Heart left ventricle (tissue), 16 donors: ENCODE data around the gene DNAAF5. TPM values are rescaled to one million over a fixed set of nuclear protein-coding genes. Genes with fewer than 3 reads are reported as not detected.
A peak's percentile ranks its signal among the peaks of the same experiment; 100 is the strongest.

Experiments
- ATAC-seq, 4 donors: fragments of 200-7000 bp; cut with Tn5 transposase; one replicate each; pipeline ENCODE4 v1.9.1; 2020 to 2022; ENCODE audit warnings: moderate library complexity in 4 of 4, mild to moderate bottlenecking in 3 of 4, moderate number of reproducible peaks in 1 of 4
- DNase-seq, 5 donors: peaks; one replicate each; pipeline ENCODE4 v3.0.0-alpha.2; 2020
- H3K27ac ChIP-seq, 12 donors: fragments of 200-600 bp; sonication (generic) in 4 of 12; one replicate each; pipeline versions ENCODE4 v1.5.0 to v1.8.0; 2016 to 2022; ENCODE audit warnings: mild to moderate bottlenecking in 2 of 12
- H3K27me3 ChIP-seq, 9 donors: fragments of 200-600 bp; sonication (generic) in 2 of 9; one replicate each; pipeline versions ENCODE4 v1.5.1 to v1.8.0; 2016 to 2022; ENCODE audit warnings: mild to moderate bottlenecking in 3 of 9
- H3K36me3 ChIP-seq, 9 donors: fragments of 200-600 bp; sonication (generic) in 2 of 9; one replicate each; pipeline versions ENCODE4 v1.5.0 to v1.8.0; 2018 to 2022; ENCODE audit warnings: mild to moderate bottlenecking in 2 of 9
- H3K4me1 ChIP-seq, 12 donors: fragments of 200-600 bp; sonication (generic) in 4 of 12; one replicate each; pipeline versions ENCODE4 v1.5.0 to v1.8.0; 2016 to 2022; ENCODE audit warnings: mild to moderate bottlenecking in 3 of 12
- H3K4me3 ChIP-seq, 12 donors: fragments of 200-600 bp; sonication (generic) in 4 of 12; one replicate each; pipeline versions ENCODE4 v1.5.0 to v1.8.0; 2017 to 2022; ENCODE audit warnings: mild to moderate bottlenecking in 9 of 12, moderate library complexity in 4 of 12
- H3K9me3 ChIP-seq, 12 donors: fragments of 200-600 bp; sonication (generic) in 4 of 12; one replicate each; pipeline versions ENCODE4 v1.5.0 to v1.8.0; 2016 to 2022; ENCODE audit warnings: mild to moderate bottlenecking in 1 of 12
- POLR2A ChIP-seq, 2 donors: fragments of 450-650 bp; IDR thresholded peaks; one replicate each; pipeline ENCODE4 v1.6.1; 2017; ENCODE audit warnings: antibody characterized with exemption in 2 of 2, mild to moderate bottlenecking in 2 of 2, moderate library complexity in 2 of 2
- WGBS, 4 donors: extraction: QIAGEN DNeasy Blood & Tissue Kit in 2 of 4; methylation state at CpG; one replicate each; pipeline versions ENCODE4 v1.1.5 to v1.1.7; 2013 to 2018; 5-methylcytosine and 5-hydroxymethylcytosine counted together
- intact Hi-C, 10 donors: fragments of 100-400 bp; cut with DNase I; formaldehyde crosslinking; loops; one replicate each; pipeline versions ENCODE4 v1.11.1 to v1.14.2; 2022
- polyA plus RNA-seq, 2 donors: library from polyadenylated mRNA; stranded (reverse); fragments of 200-250 nt; gene quantifications; one replicate each; pipeline ENCODE4 v1.2.3, GENCODE V29; 2013
- total RNA-seq, 9 donors: library from RNA; depleted of rRNA in 2 of 9; stranded (reverse); fragments of >200 nt in 2 of 9; fragmentation: NEBNext Ultra II Directional in 3 of 9; extraction: Animal tissue kit (Norgen Biotek cat#: 25700) in 3 of 9; gene quantifications; one replicate each; pipeline versions ENCODE4 v1.1.0 to v1.2.4, GENCODE V29; 2016 to 2023
- TF ChIP-seq, protein P1 (sequence below), 12 donors: fragments of 200-600 bp; sonication (generic) in 4 of 12; IDR thresholded peaks; one replicate each; pipeline versions ENCODE4 v1.5.0 to v1.8.0; 2018 to 2022; ENCODE audit warnings: antibody characterized with exemption in 12 of 12, mild to moderate bottlenecking in 5 of 12
- donor health status: ischemic (EF 13 %, LVEDD 7.1; RV severe dilation, severe dysfunction).
- donor health status: healthy with polysubstance abuse.
- donor health status: DM: no; HTN: yes; CAD: no.
- donor health status: DM: no; HTN: no; CAD: no.
- donor health status: ischemic (EF 25% LVEDD 6.9; RV normal size, moderate dysfunction).
- donor health status: ischemic (EF 25% LVEDD 5.7; RV mildly dilated, moderate dysfunction).
- donor health status: healthy.
- donor health status: DM: yes; HTN: yes; CAD: no.
- donor health status: ischemic (EF 35%, LVEDD 5.7; RV mildly dilated, moderate dysfunction).
- donor health status: nonischemic (EF 11% LVEDD 7.7; RV severe dilation, severe dysfunction).
- donor health status: DM: yes; HTN: yes; CAD: no.
- donor health status: PGD.
- donor health status: ischemic (EF 29% LVEDD 5.4; RV normal size, mild dysfunction).
- donor health status: nonischemic (EF 23%, LVEDD 6.1; RV moderate dilation, normal function).

The DNAAF5 gene
- total and polyA plus RNA-seq, 11 donors, result 7.2 to 45.8 (median 23.5) TPM

GRCh38 chr7:759569-759968 lies 33.1 kb downstream of the DNAAF5 start:
- no peak for DNase-seq
- intact Hi-C loops, result no loop called here
- TF ChIP-seq POLR2A (IDR thresholded peaks at IDR 0.05), result no peak
- TF ChIP-seq, protein P1, sequence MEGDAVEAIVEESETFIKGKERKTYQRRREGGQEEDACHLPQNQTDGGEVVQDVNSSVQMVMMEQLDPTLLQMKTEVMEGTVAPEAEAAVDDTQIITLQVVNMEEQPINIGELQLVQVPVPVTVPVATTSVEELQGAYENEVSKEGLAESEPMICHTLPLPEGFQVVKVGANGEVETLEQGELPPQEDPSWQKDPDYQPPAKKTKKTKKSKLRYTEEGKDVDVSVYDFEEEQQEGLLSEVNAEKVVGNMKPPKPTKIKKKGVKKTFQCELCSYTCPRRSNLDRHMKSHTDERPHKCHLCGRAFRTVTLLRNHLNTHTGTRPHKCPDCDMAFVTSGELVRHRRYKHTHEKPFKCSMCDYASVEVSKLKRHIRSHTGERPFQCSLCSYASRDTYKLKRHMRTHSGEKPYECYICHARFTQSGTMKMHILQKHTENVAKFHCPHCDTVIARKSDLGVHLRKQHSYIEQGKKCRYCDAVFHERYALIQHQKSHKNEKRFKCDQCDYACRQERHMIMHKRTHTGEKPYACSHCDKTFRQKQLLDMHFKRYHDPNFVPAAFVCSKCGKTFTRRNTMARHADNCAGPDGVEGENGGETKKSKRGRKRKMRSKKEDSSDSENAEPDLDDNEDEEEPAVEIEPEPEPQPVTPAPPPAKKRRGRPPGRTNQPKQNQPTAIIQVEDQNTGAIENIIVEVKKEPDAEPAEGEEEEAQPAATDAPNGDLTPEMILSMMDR (IDR thresholded peaks at IDR 0.05), result no peak
- 87 to 93% (median 90%) methylated on average over 8 of the region's 8 CpGs for WGBS, 4 donors
- ATAC-seq, result no peak
- H3K27ac ChIP-seq, result no peak overlapping the region
- H3K4me1 ChIP-seq, result no peaks in the 10 kb centered on the region
- no peaks in the 10 kb centered on the region for H3K27me3 ChIP-seq
- peaks cover 6 to 90% (median 82%) of the 10 kb centered on the region in 9 donors for H3K36me3 ChIP-seq
- H3K4me3 ChIP-seq, result no peak overlapping the region
- no peaks in the 10 kb centered on the region for H3K9me3 ChIP-seq

- Histone ChIP-seq H3K36me3 (peaks cover 6 to 90% (median 82%) of the 10 kb centered on the region in 9 donors), H3K27ac (no peak overlapping the region), H3K9me3 (no peaks in the 10 kb centered on the region), H3K4me3 (no peak overlapping the region), H3K27me3 (no peaks in the 10 kb centered on the region), H3K4me1 (no peaks in the 10 kb centered on the region)
- TF ChIP-seq POLR2A (IDR thresholded peaks at IDR 0.05), result no peak
- TF ChIP-seq, protein P1 (IDR thresholded peaks at IDR 0.05), result no peak
- whole genome bisulfite sequencing, 4 donors, result 82 to 96% (median 90%) methylated on average over 16 of the region's 16 CpGs
- ATAC-seq (no peak), DNase-seq (peak in 1 of 5 donors; percentile 37)
- intact Hi-C loops, result no loop called here
These were observed 33.5 kb downstream of the DNAAF5 start for GRCh38 chr7:760006-760405.

- Histone ChIP-seq H3K27me3 (no peaks in the 10 kb centered on the region), H3K27ac (no peak overlapping the region), H3K36me3 (peaks cover 6 to 94% (median 85%) of the 10 kb centered on the region in 9 donors), H3K4me1 (no peaks in the 10 kb centered on the region), H3K4me3 (no peak overlapping the region), H3K9me3 (no peaks in the 10 kb centered on the region)
- ATAC-seq, result no peak
- DNase-seq, result peak in 1 of 5 donors; percentile 30
- WGBS, 4 donors, result 96 to 99% (median 97%) methylated on average over 12 of the region's 12 CpGs
- intact Hi-C loops, result no loop called here
- TF ChIP-seq POLR2A (IDR thresholded peaks at IDR 0.05), result no peak
These were observed 34.6 kb downstream of the DNAAF5 start for GRCh38 chr7:761101-761500.

GRCh38 chr7:761631-762030 lies 35.1 kb downstream of the DNAAF5 start:
- Histone ChIP-seq H3K27me3 (no peaks in the 10 kb centered on the region), H3K9me3 (no peaks in the 10 kb centered on the region), H3K4me3 (no peak overlapping the region), H3K36me3 (peaks cover 6 to 97% (median 82%) of the 10 kb centered on the region in 9 donors), H3K4me1 (no peaks in the 10 kb centered on the region), H3K27ac (no peak overlapping the region)
- intact Hi-C loops, result no loop called here
- no peak for ATAC-seq
- TF ChIP-seq, protein P1 (IDR thresholded peaks at IDR 0.05), result no peak
- DNase-seq, result no peak
- WGBS, 4 donors, result 92 to 96% (median 95%) methylated on average over 8 to 11 of the region's 11 CpGs

- no peaks in the 10 kb centered on the region for H3K9me3 ChIP-seq
- no peaks in the 10 kb centered on the region for H3K4me1 ChIP-seq
- TF ChIP-seq, protein P1 (IDR thresholded peaks at IDR 0.05), result no peak
- TF ChIP-seq POLR2A (IDR thresholded peaks at IDR 0.05), result no peak
- no peak overlapping the region for H3K27ac ChIP-seq
- intact Hi-C loops, result no loop called here
- H3K36me3 ChIP-seq, result peaks cover 3 to 87% (median 73%) of the 10 kb centered on the region in 9 donors
- no peak for ATAC-seq
- no peak for DNase-seq
- H3K4me3 ChIP-seq, result no peak overlapping the region
- H3K27me3 ChIP-seq, result no peaks in the 10 kb centered on the region
- WGBS, 4 donors, result 90 to 94% (median 92%) methylated on average over 4 to 5 of the region's 5 CpGs
These were observed 36.4 kb downstream of the DNAAF5 start for GRCh38 chr7:762885-763284.
